GM21529 (cell line): Measurements from ENCODE around the gene CBARP.
A peak's percentile ranks its signal among the peaks of the same experiment; 100 is the strongest.

Experiments
- ATAC-seq: cut with Tn5 transposase; IDR thresholded peaks from one replicate; pipeline ENCODE4 v1.9.1; 2021; ENCODE audit not compliant: unreplicated experiment

Gene CBARP

DNA sequence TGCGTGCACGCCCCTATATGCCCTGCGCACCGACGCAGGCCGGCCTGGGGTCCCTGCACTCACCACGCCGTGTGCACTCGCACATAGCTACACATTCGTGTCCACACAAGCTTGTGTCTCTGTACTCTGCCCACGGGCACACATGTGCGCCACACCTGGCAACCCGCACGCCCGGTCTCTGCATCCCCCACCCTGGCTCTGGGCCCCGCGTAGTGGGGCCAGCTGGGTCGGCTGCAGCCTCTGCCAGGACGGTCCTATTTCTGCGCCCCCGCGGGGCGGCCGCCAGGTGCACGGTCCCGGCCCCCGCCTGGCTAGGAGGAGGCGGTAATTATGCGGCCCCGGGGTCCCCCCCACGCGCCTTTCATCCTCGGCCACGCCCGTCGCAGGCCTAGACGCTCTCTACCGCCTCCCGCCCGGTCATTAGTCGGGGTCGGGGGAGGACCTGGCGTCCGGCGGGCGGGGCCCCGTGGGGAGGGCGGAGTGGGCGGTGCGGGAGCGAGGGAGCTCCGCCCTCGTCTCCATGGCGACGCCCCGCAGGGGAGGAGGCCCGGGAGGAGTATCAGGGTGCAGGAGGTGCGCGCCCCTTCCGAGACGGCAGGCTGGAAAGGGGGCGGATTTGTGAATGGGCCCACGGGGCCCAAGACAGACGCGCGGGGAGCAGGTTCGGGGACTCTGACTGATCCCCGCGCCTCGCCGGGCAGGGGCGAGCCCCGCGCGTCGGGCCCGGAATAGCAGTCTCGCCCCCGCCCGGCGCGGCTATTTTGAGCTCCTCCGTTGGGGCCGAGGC lies 28.5 kb upstream of the CBARP start:
- ATAC-seq: peak; percentile 32

GRCh38 chr19:1265615-1266128 lies 27.9 kb upstream of the CBARP start:
- ATAC-seq: no peak

DNA sequence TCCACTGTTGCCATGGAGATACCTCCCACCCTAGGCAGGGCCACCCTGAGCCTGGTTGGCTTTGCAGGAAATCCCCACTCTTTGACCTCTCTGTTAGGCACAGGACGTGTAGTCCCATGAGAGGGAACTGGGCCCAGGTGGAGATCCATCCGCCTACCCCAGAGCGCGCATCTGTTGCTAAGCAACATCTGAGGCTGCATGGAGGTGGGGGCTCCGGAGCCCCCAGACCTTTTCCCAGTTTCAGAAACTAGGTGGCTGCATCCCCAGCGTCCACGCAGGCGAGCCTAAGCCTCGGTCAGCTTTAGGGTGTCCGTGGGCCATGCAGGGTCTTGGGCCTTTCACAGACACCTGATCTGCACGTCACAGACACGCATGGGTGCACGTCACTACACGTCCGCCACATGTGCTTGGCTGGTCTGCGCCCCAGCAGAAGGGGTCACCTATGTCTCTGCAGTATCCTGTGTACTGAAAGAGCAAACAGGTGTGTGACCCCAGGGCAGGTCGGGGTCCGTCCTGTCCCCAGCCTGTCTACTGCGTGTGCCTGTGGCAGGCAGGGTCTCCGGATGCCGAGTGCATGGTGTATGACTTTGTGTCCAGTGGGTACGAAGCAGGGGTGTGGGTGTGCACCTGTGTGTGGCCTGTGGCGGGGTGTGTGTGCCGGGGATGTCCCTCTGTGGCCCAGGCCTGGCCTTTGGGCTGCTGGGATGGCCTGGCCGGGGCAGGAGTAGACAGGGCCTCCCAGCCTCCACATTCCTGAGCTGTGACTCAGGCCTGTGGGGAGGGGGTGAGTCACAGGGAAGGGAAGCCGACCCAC lies 27.2 kb upstream of the CBARP start:
- no peak for ATAC-seq

GRCh38 chr19:1263188-1263587 lies 25.4 kb upstream of the CBARP start:
- ATAC-seq: no peak

- ATAC-seq: no peak
Observed at GRCh38 chr19:1262623-1263123, 24.9 kb upstream of the CBARP start.

GRCh38 chr19:1261798-1262622 lies 24.2 kb upstream of the CBARP start:
- no peak for ATAC-seq

- no peak for ATAC-seq
Observed at GRCh38 chr19:1261538-1261797, 23.7 kb upstream of the CBARP start.

GRCh38 chr19:1260749-1261537 lies 23.1 kb upstream of the CBARP start:
- ATAC-seq: peak; percentile 44

GRCh38 chr19:1259876-1260748 lies 22.3 kb upstream of the CBARP start:
- ATAC-seq: peak; percentile 10

DNA sequence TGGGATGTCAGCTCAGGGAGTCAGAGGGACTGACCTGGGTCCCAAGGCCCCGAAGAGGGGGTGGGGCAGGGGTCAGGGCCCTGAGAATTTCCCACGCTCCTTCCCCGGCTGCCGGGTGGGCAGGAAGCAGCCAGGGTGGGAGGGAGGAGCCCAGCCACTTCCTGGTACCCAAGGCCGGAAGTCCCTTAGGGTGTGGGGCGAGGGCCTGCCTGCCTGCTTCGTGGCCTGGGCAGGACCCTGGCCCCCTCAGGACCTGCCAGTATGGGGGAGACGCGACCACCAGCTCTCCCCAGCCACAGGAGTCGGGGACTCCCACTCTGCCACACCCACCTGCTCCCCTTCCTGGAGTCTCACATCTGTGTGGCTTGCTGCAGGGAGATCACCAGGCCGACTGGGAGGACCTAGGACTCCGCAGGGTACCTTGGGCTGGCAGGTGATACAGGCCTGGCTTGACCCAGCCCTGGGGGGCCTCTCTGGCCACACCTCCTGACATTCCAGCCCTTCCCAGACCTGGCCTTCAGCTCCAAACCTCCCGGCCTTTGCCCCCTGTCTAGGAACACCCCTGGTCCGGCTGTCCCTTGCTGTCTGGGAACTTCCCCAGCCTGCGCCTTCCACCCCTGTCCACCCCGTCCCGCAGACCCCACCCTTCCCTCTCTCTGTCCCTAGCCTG lies 21.5 kb upstream of the CBARP start:
- no peak for ATAC-seq

GRCh38 chr19:1258707-1259205 lies 21.0 kb upstream of the CBARP start:
- ATAC-seq: no peak

DNA sequence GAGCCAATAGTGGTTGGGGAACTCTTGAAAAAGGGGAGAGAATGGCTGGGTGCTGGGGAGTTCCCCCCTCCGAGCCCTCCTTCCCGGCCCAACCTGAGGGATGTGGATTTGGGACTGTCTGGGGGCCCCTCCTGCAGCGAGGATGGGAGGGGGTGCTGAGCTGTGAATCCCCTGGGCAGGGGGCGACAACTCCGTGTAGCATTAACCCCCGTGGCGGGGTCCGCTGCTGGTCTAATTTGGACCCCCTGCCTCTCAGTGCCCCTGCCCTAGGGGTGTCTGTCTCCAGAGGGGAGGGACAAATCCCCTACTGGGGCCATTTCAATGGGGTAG lies 20.3 kb upstream of the CBARP start:
- no peak for ATAC-seq

DNA sequence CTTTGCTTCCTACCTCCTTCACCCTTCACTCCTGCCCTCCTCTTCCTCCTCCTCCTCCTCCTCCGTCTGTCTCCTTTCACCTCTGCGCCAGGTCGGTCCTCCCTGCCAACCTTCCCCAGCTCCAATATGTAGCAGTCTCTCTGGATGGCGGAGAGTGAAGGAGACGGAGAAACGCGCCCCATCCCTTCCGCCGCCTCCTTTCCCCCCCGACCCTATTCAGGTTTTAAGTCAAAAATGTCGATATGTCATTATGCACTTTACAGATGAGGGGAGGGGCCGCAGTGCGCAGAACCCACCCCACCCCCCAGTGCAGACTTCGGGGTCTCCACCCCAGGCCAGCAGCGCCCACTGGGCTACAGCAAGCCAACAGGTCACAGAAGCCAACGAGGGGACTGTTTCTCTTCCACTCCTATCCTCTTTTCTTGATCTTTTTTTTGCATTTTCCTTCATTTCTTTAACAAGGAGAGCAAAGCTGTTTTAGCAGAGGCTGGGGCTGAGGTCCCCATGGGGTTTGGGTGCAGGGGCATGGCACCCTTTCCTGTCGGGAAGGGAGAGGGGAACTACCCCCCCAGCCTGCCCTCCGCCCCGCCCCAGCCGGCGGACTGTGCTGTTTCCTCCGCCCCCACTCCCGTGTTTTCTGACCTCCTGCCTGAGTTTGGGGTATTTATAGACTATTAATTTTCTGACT lies 19.8 kb upstream of the CBARP start:
- no peak for ATAC-seq

- no peak for ATAC-seq
Observed at GRCh38 chr19:1256646-1257474, 19.1 kb upstream of the CBARP start.

DNA sequence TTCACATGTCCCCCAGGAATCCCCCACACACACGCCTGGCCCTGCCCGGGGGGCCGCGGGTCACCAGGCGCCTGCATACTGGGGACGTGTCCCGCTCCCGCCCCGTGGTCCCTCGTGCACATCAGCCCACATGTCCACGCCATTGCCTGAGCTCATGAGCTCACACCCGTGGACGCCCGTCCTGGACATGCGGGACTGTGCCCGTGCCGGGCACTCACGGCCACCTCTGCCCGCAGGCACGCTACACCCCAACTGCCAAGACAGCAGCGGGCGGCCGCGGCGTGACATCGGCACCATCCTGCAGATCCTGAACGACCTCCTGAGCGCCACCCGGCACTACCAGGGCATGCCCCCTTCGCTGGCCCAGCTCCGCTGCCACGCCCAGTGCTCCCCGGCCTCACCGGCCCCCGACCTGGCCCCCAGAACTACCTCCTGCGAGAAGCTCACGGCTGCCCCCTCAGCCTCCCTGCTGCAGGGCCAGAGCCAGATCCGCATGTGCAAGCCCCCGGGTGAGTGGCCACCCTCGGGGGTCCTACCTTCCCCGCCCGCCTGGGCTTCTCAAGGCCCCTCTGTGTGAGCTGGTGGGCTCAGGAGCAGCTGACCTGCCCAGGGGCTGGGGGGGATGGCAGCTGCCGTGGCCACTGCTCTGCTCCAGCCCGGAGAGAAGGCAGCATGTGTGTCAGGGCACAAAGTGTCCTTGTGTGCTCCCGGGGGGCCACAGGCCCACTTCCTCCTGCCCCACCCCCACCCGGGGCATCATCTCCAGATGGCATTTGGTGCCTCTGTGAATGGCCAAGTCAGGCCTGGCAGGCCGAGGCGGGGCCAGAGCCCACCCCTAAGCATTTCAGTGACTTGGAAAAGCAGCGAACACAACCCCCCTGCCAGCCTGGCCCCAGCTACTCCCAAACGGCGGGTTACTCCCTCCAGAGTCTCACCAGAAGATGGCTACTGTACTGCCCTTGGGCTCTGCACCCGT lies 17.7 kb upstream of the CBARP start:
- no peak for ATAC-seq

GRCh38 chr19:1254530-1255185 lies 16.9 kb upstream of the CBARP start:
- ATAC-seq: no peak
